GM21390 (cell line): ENCODE measurements around the gene SULT1A2.
"Not testable (repeated sequence)": the region's sequence is repeated elsewhere in the genome, so short reads cannot be mapped to it uniquely, and the experiment has no call there.

Source experiments
- ATAC-seq: cut with Tn5 transposase; IDR thresholded peaks from one replicate; pipeline ENCODE4 v1.9.1; 2021; ENCODE audit not compliant: unreplicated experiment

Gene SULT1A2

GRCh38 chr16:28609631-28610594 lies 13.1 kb upstream of the SULT1A2 start, which contains the start of gene SULT1A1:
Gene SULT1A1, minus strand, starts transcription at chr16:28610044. Its CDS starts 1,189 bp downstream, at chr16:28608855.
- no peak for ATAC-seq

- ATAC-seq = not testable (repeated sequence)
Observed at GRCh38 chr16:28608867-28609596, 12.2 kb upstream of the SULT1A2 start.

GRCh38 chr16:28608496-28608808 lies 11.6 kb upstream of the SULT1A2 start:
- ATAC-seq = not testable (repeated sequence)

GRCh38 chr16:28607681-28608495 lies 11.0 kb upstream of the SULT1A2 start:
- ATAC-seq = not testable (repeated sequence)

- ATAC-seq = no peak
Observed at GRCh38 chr16:28607116-28607623, 10.3 kb upstream of the SULT1A2 start.

GRCh38 chr16:28606291-28607115 lies 9.7 kb upstream of the SULT1A2 start:
- ATAC-seq = no peak

GRCh38 chr16:28604186-28604565 lies 7.3 kb upstream of the SULT1A2 start:
- no peak for ATAC-seq

GRCh38 chr16:28603381-28604185 lies 6.7 kb upstream of the SULT1A2 start:
- no peak for ATAC-seq

- no peak for ATAC-seq
Observed at GRCh38 chr16:28602529-28602928, 5.7 kb upstream of the SULT1A2 start.

GRCh38 chr16:28602062-28602461 lies 5.2 kb upstream of the SULT1A2 start:
- not testable (repeated sequence) for ATAC-seq

- ATAC-seq = not testable (repeated sequence)
Observed at GRCh38 chr16:28601589-28601988, 4.7 kb upstream of the SULT1A2 start.

GRCh38 chr16:28600965-28601364 lies 4.1 kb upstream of the SULT1A2 start:
- ATAC-seq = not testable (repeated sequence)

- peak; percentile 63 for ATAC-seq
Observed at GRCh38 chr16:28599377-28600285, 2.8 kb upstream of the SULT1A2 start.

- no peak for ATAC-seq
Observed at GRCh38 chr16:28597692-28598261, 927 bp upstream of the SULT1A2 start.

GRCh38 chr16:28596115-28596630 lies 677 bp downstream of the SULT1A2 start:
- no peak for ATAC-seq

GRCh38 chr16:28595451-28595850 lies 1.4 kb downstream of the SULT1A2 start:
- not testable (repeated sequence) for ATAC-seq

- ATAC-seq = no peak
Observed at GRCh38 chr16:28592979-28593553, 3.8 kb downstream of the SULT1A2 start.
